ENCODE measurements around the gene HIVEP2. TPM values are rescaled to one million over a fixed set of nuclear protein-coding genes. Genes with fewer than 3 reads are reported as not detected.

HIVEP2 gene
- total RNA-seq = 4.3 and 5.3 TPM in 2 replicates

GRCh38 chr6:142945049-142945445 is at the start of gene HIVEP2:
HIVEP2 (minus strand) TSS chr6:142945176; CDS start chr6:142774738, 170,438 bp downstream.

Other genes with a start within 250 kb of the HIVEP2 start
- 13.8 and 21.8 TPM in 2 replicates for gene AIG1, start 115.7 kb upstream of the HIVEP2 start, total RNA-seq

Measured in myometrial cell (primary cell).